ENCODE results near the gene CCDC12.

- TF ChIP-seq EZH2 (IDR thresholded peaks at IDR 0.05) (no peak), POLR2AphosphoS5 (IDR thresholded peaks at IDR 0.05; ENCODE audit: borderline replicate concordance, low read depth, low read length) (no peak)
Measured at GRCh38 chr3:47009225-47010110, 32.9 kb upstream of the CCDC12 start.

All from SK-N-MC (cell line).